A549 (cell line): ENCODE data around the gene UBN1. TPM values are rescaled to one million over a fixed set of nuclear protein-coding genes. Genes with fewer than 3 reads are reported as not detected.

Experiments used
- ATAC-seq, 2 experiments: fragments of 200-7000 bp in 1 of 2; fragments of >200 bp in 1 of 2; cut with Nextera tagmentation in 1 of 2; cut with Tn5 transposase in 1 of 2; 3 replicates each; pipeline versions ENCODE4 v1.8.0 to v1.9.1; 2018 to 2020; ENCODE audit warnings: mild to moderate bottlenecking in 1 of 2, moderate library complexity in 1 of 2
- CTCF ChIA-PET: fragments of 300-600 bp; sonication (Branson Sonifier 250); formaldehyde crosslinking; extraction: SDS; loops from one replicate; lab custom pipeline; 2021; ENCODE audit warnings: antibody characterized with exemption, inconsistent platforms; lab: Yijun Ruan, JAX
- POLR2A ChIA-PET: fragments of 350-600 bp; formaldehyde crosslinking; extraction: SDS; loops from one replicate; lab custom pipeline; 2021; ENCODE audit warnings: antibody characterized with exemption, inconsistent platforms; lab: Yijun Ruan, JAX
- DNase-seq, 2 experiments: peaks; one replicate each; pipeline versions ENCODE4 v3.0.0 to v3.0.0-alpha.2; 2011 to 2016; ENCODE audit warnings: low read depth in 1 of 2, low spot score in 1 of 2
- FAIRE-seq: peaks from 2 replicates; lab custom pipeline; 2011; peaks lifted over from hg19 to GRCh38; lab: Jason Lieb, UNC
- H3K27ac ChIP-seq, 2 experiments: fragments of >200 bp; sonication (Bioruptor Twin); formaldehyde crosslinking; 3 replicates each; pipeline ENCODE4 v1.5.1; 2016 to 2017
- H3K4me1 ChIP-seq: fragments of >200 bp; sonication (Bioruptor Twin); formaldehyde crosslinking; 3 replicates; pipeline ENCODE4 v1.6.1; 2016
- H3K4me2 ChIP-seq: fragments of >200 bp; sonication (Bioruptor Twin); formaldehyde crosslinking; 3 replicates; pipeline ENCODE4 v1.6.1; 2016
- H3K4me3 ChIP-seq: fragments of >200 bp; sonication (Bioruptor Twin); formaldehyde crosslinking; 3 replicates; pipeline ENCODE4 v1.5.1; 2016
- H3K9me3 ChIP-seq: fragments of >200 bp; sonication (Bioruptor Twin); formaldehyde crosslinking; 3 replicates; pipeline ENCODE4 v1.6.1; 2016
- BHLHE40 ChIP-seq: IDR thresholded peaks from 2 replicates; pipeline ENCODE4 v1.6.1; 2012; ENCODE audit warnings: low read depth, low read length, inconsistent platforms
- CHD2 ChIP-seq: fragments of 150-350 bp; IDR thresholded peaks from 2 replicates; pipeline ENCODE4 v1.6.1; 2014; ENCODE audit warnings: low read length; ENCODE audit not compliant: partially characterized antibody
- CHD4 ChIP-seq: fragments of 200-600 bp; sonication (generic); IDR thresholded peaks from 2 replicates; pipeline ENCODE4 v1.6.1; 2016; ENCODE audit warnings: antibody characterized with exemption, mild to moderate bottlenecking, borderline replicate concordance
- CTCF ChIP-seq: fragments of >200 bp; sonication (Bioruptor Twin); formaldehyde crosslinking; IDR thresholded peaks from 3 replicates; pipeline ENCODE4 v1.5.1; 2016
- EHF ChIP-seq: fragments of 250-450 bp; sonication (Bioruptor Pico); IDR thresholded peaks from 2 replicates; pipeline ENCODE4 v1.5.0; 2020; ENCODE audit warnings: mild to moderate bottlenecking
- ESRRA ChIP-seq: fragments of 150-350 bp; IDR thresholded peaks from 2 replicates; pipeline ENCODE4 v1.6.1; 2014; ENCODE audit warnings: mild to moderate bottlenecking, low read length, borderline replicate concordance
- FOSB ChIP-seq: fragments of 250-450 bp; sonication (Bioruptor Pico); IDR thresholded peaks from 2 replicates; pipeline ENCODE4 v1.5.0; 2020; ENCODE audit warnings: mild to moderate bottlenecking, moderate library complexity
- JUN ChIP-seq, 2 experiments: fragments of >200 bp; sonication (Bioruptor Twin); formaldehyde crosslinking; IDR thresholded peaks; 2 replicates in 1 of 2; 3 replicates in 1 of 2; pipeline ENCODE4 v1.6.1; 2016 to 2017
- KDM1A ChIP-seq: fragments of 200-600 bp; sonication (generic); IDR thresholded peaks from 2 replicates; pipeline ENCODE4 v1.6.1; 2016; ENCODE audit warnings: low read depth, mild to moderate bottlenecking
- KDM5A ChIP-seq: fragments of 200-600 bp; sonication (generic); IDR thresholded peaks from 2 replicates; pipeline ENCODE4 v1.6.1; 2016; ENCODE audit warnings: antibody characterized with exemption, mild to moderate bottlenecking
- MYC ChIP-seq: IDR thresholded peaks from 2 replicates; pipeline ENCODE4 v1.6.1; 2012; ENCODE audit warnings: mild to moderate bottlenecking, inconsistent platforms, low read length, improper control_type of control experiment, borderline replicate concordance
- PHF8 ChIP-seq: fragments of 200-600 bp; sonication (generic); IDR thresholded peaks from 2 replicates; pipeline ENCODE4 v1.6.1; 2016; ENCODE audit warnings: low read depth, mild to moderate bottlenecking, antibody characterized with exemption, moderate library complexity, borderline replicate concordance
- POLR2A ChIP-seq: IDR thresholded peaks from 2 replicates; pipeline ENCODE4 v1.6.1; 2012; ENCODE audit warnings: mild to moderate bottlenecking, low read length
- RAD21 ChIP-seq, 2 experiments: fragments of >200 bp in 1 of 2; sonication (Bioruptor Twin) in 1 of 2; formaldehyde crosslinking in 1 of 2; IDR thresholded peaks in 1 of 2; conservative IDR thresholded peaks in 1 of 2; 2 replicates in 1 of 2; 3 replicates in 1 of 2; pipeline ENCODE4 v1.6.1; 2012 to 2018; ENCODE audit warnings: inconsistent platforms in 1 of 2
- RARB ChIP-seq: fragments of 250-450 bp; sonication (Bioruptor Pico); IDR thresholded peaks from 2 replicates; pipeline ENCODE4 v1.8.0; 2021; ENCODE audit warnings: mild to moderate bottlenecking, moderate library complexity
- RNF2 ChIP-seq: fragments of 200-600 bp; sonication (generic); IDR thresholded peaks from 2 replicates; pipeline ENCODE4 v1.6.1; 2016; ENCODE audit warnings: low read depth, mild to moderate bottlenecking, antibody characterized with exemption, moderate library complexity, borderline replicate concordance
- SREBF2 ChIP-seq: fragments of 450-650 bp; IDR thresholded peaks from 2 replicates; pipeline ENCODE4 v1.6.1; 2014; ENCODE audit warnings: mild to moderate bottlenecking, moderate library complexity
- TP53 ChIP-seq: fragments of 250-450 bp; sonication (Bioruptor Pico); IDR thresholded peaks from 2 replicates; pipeline ENCODE4 v1.5.0; 2021; ENCODE audit warnings: mild to moderate bottlenecking, moderate library complexity
- ZSCAN20 ChIP-seq: fragments of 250-450 bp; sonication (Bioruptor Pico); IDR thresholded peaks from 2 replicates; pipeline ENCODE4 v1.8.0; 2022; ENCODE audit warnings: mild to moderate bottlenecking, moderate library complexity
- WGBS: methylation state at CpG from one replicate; pipeline ENCODE4 v1.1.6; 2017; ENCODE audit errors: missing lambda C conversion rate; 5-methylcytosine and 5-hydroxymethylcytosine counted together
- polyA plus RNA-seq, 4 experiments: library from polyadenylated mRNA; depleted of rRNA in 3 of 4; stranded (reverse); fragments of >200 nt; fragmentation: RNase III in 1 of 4; extraction: RNeasy Plus Mini Kit Qiagen cat#74134 plus additional on column Dnase treatment in 1 of 4; gene quantifications; 2 replicates in 3 of 4; 3 replicates in 1 of 4; pipeline ENCODE4 v1.2.3, GENCODE V29; 2011 to 2017
- TF ChIP-seq, protein P1 (sequence below): fragments of 250-450 bp; sonication (Bioruptor Pico); IDR thresholded peaks from 2 replicates; pipeline ENCODE4 v1.5.0; 2021; ENCODE audit warnings: mild to moderate bottlenecking, moderate library complexity, borderline replicate concordance

Gene UBN1
- polyA plus RNA-seq, 2 of the 4 experiments (the other 2 are of a cell fraction): 14.2 to 20.0 TPM

GRCh38 chr16:4846503-4846900 lies 779 bp upstream of the UBN1 start:
- Histone ChIP-seq H3K4me1 (peaks cover 39% of the 10 kb centered on the region), H3K4me3 (peak overlapping the region; percentile 87)
- DNase-seq (peak in 1 of 2 experiments; percentile 46), FAIRE-seq (no peak)
- POLR2A ChIA-PET: interaction anchor here (1.0 kb wide), 1 partner anchor 9 kb away, joined by 4 read pairs; no protein-coding TSS in a partner anchor
- TF ChIP-seq ZSCAN20 (CRISPR knock-in tag): no peak
- no peak for TF ChIP-seq KDM5A
- no peak for TF ChIP-seq SREBF2
- peak; percentile 35; the same call in 1 of the 2 replicates for TF ChIP-seq POLR2A
- TF ChIP-seq, all 56 proteins: peak for 1
- WGBS: 1% methylated on average over 23 of the region's 27 CpGs
- peak overlapping the region; percentile 85 to 96 for H3K27ac ChIP-seq
- H3K9me3 ChIP-seq: no peaks in the 10 kb centered on the region
- CTCF ChIA-PET: interaction anchor here (0.5 to 1.3 kb wide), 5 partner anchors 10 to 107 kb away, joined by 3 to 6 read pairs (median 4); no protein-coding TSS in a partner anchor
- H3K4me2 ChIP-seq: peak overlapping the region; percentile 79
- peak in 1 of 2 experiments; percentile 63; a peak in 4 of 6 replicates for ATAC-seq

DNA sequence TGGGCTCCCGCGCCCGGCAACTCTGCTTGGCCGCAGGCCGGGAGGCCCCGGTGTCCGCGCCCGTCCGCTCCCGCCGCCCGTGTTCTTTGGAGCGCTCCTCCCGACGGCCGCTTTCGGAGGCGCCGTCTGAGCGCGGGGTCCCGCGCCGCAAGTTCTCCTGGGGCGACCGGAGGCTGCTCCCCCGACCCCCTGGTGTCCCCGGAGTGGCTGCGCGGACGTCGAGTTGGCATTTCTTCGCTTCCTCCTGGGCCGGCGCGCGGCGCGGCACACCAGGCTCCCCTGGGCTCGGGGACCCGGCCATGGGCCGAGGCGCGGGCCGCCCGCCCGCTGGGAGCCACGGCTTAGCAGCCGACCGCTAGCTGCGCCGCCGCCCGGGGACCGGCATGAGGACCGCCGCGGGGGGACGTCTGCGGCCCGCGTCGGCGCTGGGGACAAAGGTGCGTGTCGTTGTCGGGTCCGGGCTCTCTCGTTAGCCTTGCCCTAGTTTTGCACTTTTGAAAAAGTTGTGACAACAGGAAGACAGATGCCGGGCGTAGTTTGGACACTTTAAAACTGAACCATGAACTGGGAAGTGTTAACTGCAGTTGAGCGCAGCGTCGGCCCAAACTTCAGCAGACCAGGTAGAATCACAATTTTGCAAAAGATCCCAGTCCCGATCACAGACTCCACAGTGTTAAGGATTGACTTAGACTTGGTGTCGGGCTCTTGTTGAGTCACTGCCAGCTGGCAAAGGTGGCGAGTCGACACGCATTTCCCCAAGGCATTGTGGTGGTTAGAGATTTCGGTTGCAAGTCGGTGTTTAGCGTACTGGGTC lies 700 bp downstream of the UBN1 start:
- FAIRE-seq (no peak), ATAC-seq (peak; percentile 39 to 43), DNase-seq (peak; percentile 41 to 45)
- WGBS: 0% methylated on average over 12 of the region's 83 CpGs
- peak overlapping the region; percentile 92 for H3K4me2 ChIP-seq
- TF ChIP-seq PHF8: 0 out of 2 replicates have a peak, but pooled peaks have one; percentile 60
- no peak for TF ChIP-seq ESRRA
- no peaks in the 10 kb centered on the region for H3K9me3 ChIP-seq
- ChIA-PET CTCF (interaction anchor here (0.6 to 1.6 kb wide), 4 partner anchors 12 to 1469 kb away, joined by 3 to 5 read pairs (median 4); no protein-coding TSS in a partner anchor), POLR2A (interaction anchor here (0.6 to 1.6 kb wide), 6 partner anchors 31 to 114 kb away, joined by 3 to 7 read pairs (median 3); partner anchors contain the start of genes ANKS3, DNAAF8, ROGDI and SEC14L5)
- H3K27ac ChIP-seq: peak overlapping the region; percentile 85 to 96
- peaks cover 52% of the 10 kb centered on the region for H3K4me1 ChIP-seq
- H3K4me3 ChIP-seq: peak overlapping the region; percentile 87

- no peak for TF ChIP-seq RNF2
- TF ChIP-seq FOSB (CRISPR knock-in tag): no peak
- TF ChIP-seq SREBF2: no peak
- no peak for TF ChIP-seq BHLHE40
- no peak for TF ChIP-seq KDM1A
- TF ChIP-seq, protein P1, sequence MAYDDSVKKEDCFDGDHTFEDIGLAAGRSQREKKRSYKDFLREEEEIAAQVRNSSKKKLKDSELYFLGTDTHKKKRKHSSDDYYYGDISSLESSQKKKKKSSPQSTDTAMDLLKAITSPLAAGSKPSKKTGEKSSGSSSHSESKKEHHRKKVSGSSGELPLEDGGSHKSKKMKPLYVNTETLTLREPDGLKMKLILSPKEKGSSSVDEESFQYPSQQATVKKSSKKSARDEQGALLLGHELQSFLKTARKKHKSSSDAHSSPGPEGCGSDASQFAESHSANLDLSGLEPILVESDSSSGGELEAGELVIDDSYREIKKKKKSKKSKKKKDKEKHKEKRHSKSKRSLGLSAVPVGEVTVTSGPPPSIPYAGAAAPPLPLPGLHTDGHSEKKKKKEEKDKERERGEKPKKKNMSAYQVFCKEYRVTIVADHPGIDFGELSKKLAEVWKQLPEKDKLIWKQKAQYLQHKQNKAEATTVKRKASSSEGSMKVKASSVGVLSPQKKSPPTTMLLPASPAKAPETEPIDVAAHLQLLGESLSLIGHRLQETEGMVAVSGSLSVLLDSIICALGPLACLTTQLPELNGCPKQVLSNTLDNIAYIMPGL (CRISPR knock-in tag): no peak
- TF ChIP-seq EHF (CRISPR knock-in tag): no peak
- no peak for TF ChIP-seq MYC
- no peak for TF ChIP-seq CHD4
- no peak for TF ChIP-seq PHF8
- TF ChIP-seq TP53: no peak
- TF ChIP-seq JUN (IDR thresholded peaks at IDR 0.05): no peak
- no peak for TF ChIP-seq RAD21 (conservative IDR thresholded peaks at IDR 0.05 in 1 of 2, IDR thresholded peaks at IDR 0.05 in 1 of 2)
- TF ChIP-seq CHD2: no peak
- no peak for TF ChIP-seq RARB (CRISPR knock-in tag)
- no peak for TF ChIP-seq CTCF
- no peak for TF ChIP-seq ZSCAN20 (CRISPR knock-in tag)
Observed at GRCh38 chr16:4850211-4850610, 2.9 kb downstream of the UBN1 start.

More at GRCh38 chr16:4850211-4850610, 2.9 kb downstream of the UBN1 start:
- H3K9me3 ChIP-seq: no peaks in the 10 kb centered on the region
- ChIA-PET CTCF (interaction anchor here (0.6 to 1.9 kb wide), 3 partner anchors 19 to 106 kb away, joined by 3 to 11 read pairs (median 3); no protein-coding TSS in a partner anchor), POLR2A (interaction anchor here (0.6 kb wide), 1 partner anchor 11 kb away, joined by 3 read pairs; no protein-coding TSS in a partner anchor)
- peak overlapping the region; percentile 92 for H3K4me2 ChIP-seq
- no peak overlapping the region for H3K4me3 ChIP-seq
- ATAC-seq (no peak), FAIRE-seq (no peak), DNase-seq (no peak)
- WGBS: 86% methylated on average over 3 of the region's 3 CpGs
- H3K4me1 ChIP-seq: peaks cover 50% of the 10 kb centered on the region
- no peak overlapping the region for H3K27ac ChIP-seq
